ENCODE data around the gene SLC24A3.

GRCh38 chr20:19672498-19672897 lies 460.1 kb downstream of the SLC24A3 start:
- no peak for TF ChIP-seq CTCF (IDR thresholded peaks at IDR 0.05)
- TF ChIP-seq POLR2A (IDR thresholded peaks at IDR 0.05) = no peak
- no peak for TF ChIP-seq EP300 (IDR thresholded peaks at IDR 0.05)
